SU-DHL-6 (cell line): ENCODE measurements around the gene ZDHHC18.

ENCODE experiments used
- H2AFZ ChIP-seq: fragments of 200-600 bp; sonication (generic); 2 replicates; pipeline ENCODE4 v1.6.1; 2014; ENCODE audit warnings: low read depth, mild to moderate bottlenecking, moderate library complexity, mixed read lengths, antibody characterized with exemption, low read length; ENCODE audit not compliant: severe bottlenecking
- H3F3A ChIP-seq: fragments of 200-600 bp; shearing (Covaris generic); 2 replicates; pipeline ENCODE4 v1.6.0; 2016; ENCODE audit warnings: antibody characterized with exemption, mild to moderate bottlenecking; ENCODE audit not compliant: insufficient read depth
- H3K27ac ChIP-seq: fragments of 200-600 bp; sonication (generic); 2 replicates; pipeline ENCODE4 v1.5.1; 2016; ENCODE audit warnings: low read depth, mild to moderate bottlenecking, low read length, moderate library complexity, mixed read lengths
- H3K27me3 ChIP-seq: fragments of 200-600 bp; sonication (generic), shearing (Covaris generic); 2 replicates; pipeline ENCODE4 v1.6.0; 2014; ENCODE audit warnings: mild to moderate bottlenecking, low read length
- H3K36me3 ChIP-seq: fragments of 200-600 bp; sonication (generic); 2 replicates; pipeline ENCODE4 v1.6.1; 2014; ENCODE audit warnings: mild to moderate bottlenecking, low read length, mixed read lengths
- H3K4me2 ChIP-seq: fragments of 300-600, 200-600 bp; shearing (Covaris generic), sonication (generic); 2 replicates; pipeline ENCODE4 v1.6.0; 2014; ENCODE audit warnings: low read length, low read depth, mild to moderate bottlenecking; ENCODE audit not compliant: poor library complexity, severe bottlenecking
- H3K4me3 ChIP-seq: fragments of 200-600 bp; sonication (generic); 2 replicates; pipeline ENCODE4 v1.5.1; 2014; ENCODE audit warnings: antibody characterized with exemption, low read length, mild to moderate bottlenecking, mixed read lengths; ENCODE audit not compliant: insufficient read depth, poor library complexity, severe bottlenecking
- H3K79me2 ChIP-seq: fragments of 200-600 bp; sonication (generic); 2 replicates; pipeline ENCODE4 v1.6.1; 2014; ENCODE audit warnings: mild to moderate bottlenecking, low read length, moderate library complexity; ENCODE audit not compliant: insufficient read depth
- H3K9ac ChIP-seq: fragments of 200-600 bp; sonication (generic); 2 replicates; pipeline ENCODE4 v1.7.0; 2014; ENCODE audit warnings: mild to moderate bottlenecking, low read length
- H3K9me2 ChIP-seq: fragments of 200-600 bp; sonication (generic); replicated peaks from 2 replicates; pipeline ENCODE4 v1.6.1; 2014; ENCODE audit warnings: low read length; ENCODE audit not compliant: insufficient read depth
- H3K9me3 ChIP-seq: fragments of 200-600 bp; sonication (generic); 2 replicates; pipeline ENCODE4 v1.6.1; 2014; ENCODE audit warnings: low read length, mixed read lengths; ENCODE audit not compliant: insufficient read depth
- H4K20me1 ChIP-seq: fragments of 200-600 bp; sonication (generic); 2 replicates; pipeline ENCODE4 v1.6.1; 2014; ENCODE audit warnings: low read depth, mild to moderate bottlenecking, antibody characterized with exemption, low read length, moderate library complexity, mixed read lengths
- EZH2phosphoT487 ChIP-seq: fragments of 200-600 bp; sonication (generic), shearing (Covaris generic); conservative IDR thresholded peaks from 2 replicates; pipeline ENCODE4 v1.6.1; 2018; ENCODE audit warnings: mild to moderate bottlenecking, antibody characterized with exemption, low read length, moderate library complexity, mixed read lengths
- TF ChIP-seq, protein P1 (sequence below): fragments of 200-600 bp; sonication (generic); IDR thresholded peaks from one replicate; pipeline ENCODE4 v1.5.1; 2017; ENCODE audit warnings: antibody characterized with exemption, mild to moderate bottlenecking, low read length, moderate library complexity; ENCODE audit not compliant: insufficient read depth, poor library complexity, severe bottlenecking

ZDHHC18 gene, protein sequence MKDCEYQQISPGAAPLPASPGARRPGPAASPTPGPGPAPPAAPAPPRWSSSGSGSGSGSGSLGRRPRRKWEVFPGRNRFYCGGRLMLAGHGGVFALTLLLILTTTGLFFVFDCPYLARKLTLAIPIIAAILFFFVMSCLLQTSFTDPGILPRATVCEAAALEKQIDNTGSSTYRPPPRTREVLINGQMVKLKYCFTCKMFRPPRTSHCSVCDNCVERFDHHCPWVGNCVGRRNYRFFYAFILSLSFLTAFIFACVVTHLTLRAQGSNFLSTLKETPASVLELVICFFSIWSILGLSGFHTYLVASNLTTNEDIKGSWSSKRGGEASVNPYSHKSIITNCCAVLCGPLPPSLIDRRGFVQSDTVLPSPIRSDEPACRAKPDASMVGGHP

DNA sequence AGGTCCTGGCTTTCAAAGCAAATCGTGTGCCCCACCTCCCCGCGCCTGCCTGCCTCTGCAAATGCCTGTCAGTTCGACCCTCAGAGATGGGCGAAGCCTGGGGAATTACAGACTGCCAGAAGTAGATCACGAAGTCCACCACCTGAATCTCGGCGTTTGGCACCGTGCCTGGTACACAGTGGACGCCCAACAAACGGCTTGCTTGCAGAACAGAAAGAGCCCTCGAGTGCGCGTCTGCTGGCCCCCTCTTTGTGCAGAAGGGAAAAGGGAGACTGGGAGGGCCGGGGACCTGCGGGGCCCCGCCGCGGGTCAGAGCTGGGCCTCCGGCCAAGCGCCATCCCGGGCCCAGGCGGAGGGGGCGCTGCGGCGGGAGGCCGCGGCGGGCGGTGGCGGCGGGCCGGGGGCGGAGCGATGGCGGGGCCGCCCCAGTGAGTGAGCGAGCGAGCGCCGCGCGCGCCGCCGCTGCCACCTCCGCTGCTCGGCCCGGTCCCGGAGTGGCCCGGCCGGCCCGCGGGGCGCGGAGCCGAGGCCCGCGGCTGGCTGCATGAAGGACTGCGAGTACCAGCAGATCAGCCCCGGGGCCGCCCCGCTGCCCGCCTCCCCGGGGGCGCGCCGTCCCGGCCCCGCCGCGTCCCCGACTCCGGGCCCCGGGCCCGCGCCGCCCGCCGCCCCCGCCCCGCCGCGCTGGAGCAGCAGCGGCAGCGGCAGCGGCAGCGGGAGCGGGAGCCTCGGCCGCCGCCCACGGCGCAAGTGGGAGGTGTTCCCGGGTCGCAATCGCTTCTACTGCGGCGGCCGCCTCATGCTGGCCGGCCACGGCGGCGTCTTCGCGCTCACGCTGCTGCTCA lies at the start of gene ZDHHC18:
Gene ZDHHC18 (plus strand): TSS at position 428 of the 845 bp plus-strand sequence. CDS start 117 bp downstream, at position 545.
- Histone ChIP-seq H3K4me3 (peak within 1 kb of the TSS; percentile 84), H3K9me2 (no peaks in the 10 kb centered on the region), H4K20me1 (no peaks in the 10 kb centered on the region), H3K9ac (peak within 1 kb of the TSS; percentile 71), H3K27me3 (no peaks in the 10 kb centered on the region), H3F3A (no peaks in the 10 kb centered on the region; the same call in 1 of the 2 replicates), H3K9me3 (no peaks in the 10 kb centered on the region), H3K4me2 (peak within 1 kb of the TSS; percentile 79), H3K36me3 (no peaks in the 10 kb centered on the region), H3K79me2 (peaks cover 6% of the 10 kb centered on the region; the same call in 1 of the 2 replicates), H2AFZ (peak within 1 kb of the TSS; percentile 98), H3K27ac (0 out of 2 replicates have a peak within 1 kb of the TSS, but pooled peaks have one; percentile 14)
- TF ChIP-seq, protein P1, sequence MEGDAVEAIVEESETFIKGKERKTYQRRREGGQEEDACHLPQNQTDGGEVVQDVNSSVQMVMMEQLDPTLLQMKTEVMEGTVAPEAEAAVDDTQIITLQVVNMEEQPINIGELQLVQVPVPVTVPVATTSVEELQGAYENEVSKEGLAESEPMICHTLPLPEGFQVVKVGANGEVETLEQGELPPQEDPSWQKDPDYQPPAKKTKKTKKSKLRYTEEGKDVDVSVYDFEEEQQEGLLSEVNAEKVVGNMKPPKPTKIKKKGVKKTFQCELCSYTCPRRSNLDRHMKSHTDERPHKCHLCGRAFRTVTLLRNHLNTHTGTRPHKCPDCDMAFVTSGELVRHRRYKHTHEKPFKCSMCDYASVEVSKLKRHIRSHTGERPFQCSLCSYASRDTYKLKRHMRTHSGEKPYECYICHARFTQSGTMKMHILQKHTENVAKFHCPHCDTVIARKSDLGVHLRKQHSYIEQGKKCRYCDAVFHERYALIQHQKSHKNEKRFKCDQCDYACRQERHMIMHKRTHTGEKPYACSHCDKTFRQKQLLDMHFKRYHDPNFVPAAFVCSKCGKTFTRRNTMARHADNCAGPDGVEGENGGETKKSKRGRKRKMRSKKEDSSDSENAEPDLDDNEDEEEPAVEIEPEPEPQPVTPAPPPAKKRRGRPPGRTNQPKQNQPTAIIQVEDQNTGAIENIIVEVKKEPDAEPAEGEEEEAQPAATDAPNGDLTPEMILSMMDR = peak; percentile 34
- TF ChIP-seq EZH2phosphoT487 = no peak

DNA sequence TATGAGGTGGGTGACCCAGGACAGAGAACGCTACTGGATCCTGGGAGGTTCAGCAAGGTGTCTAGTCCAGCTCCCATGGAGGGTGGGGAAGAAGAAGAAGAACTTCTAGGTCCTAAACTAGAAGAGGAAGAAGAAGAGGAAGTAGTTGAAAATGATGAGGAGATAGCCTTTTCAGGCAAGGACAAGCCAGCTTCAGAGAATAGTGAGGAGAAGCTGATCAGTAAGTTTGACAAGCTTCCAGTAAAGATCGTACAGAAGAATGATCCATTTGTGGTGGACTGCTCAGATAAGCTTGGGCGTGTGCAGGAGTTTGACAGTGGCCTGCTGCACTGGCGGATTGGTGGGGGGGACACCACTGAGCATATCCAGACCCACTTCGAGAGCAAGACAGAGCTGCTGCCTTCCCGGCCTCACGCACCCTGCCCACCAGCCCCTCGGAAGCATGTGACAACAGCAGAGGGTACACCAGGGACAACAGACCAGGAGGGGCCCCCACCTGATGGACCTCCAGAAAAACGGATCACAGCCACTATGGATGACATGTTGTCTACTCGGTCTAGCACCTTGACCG lies 47.3 kb upstream of the ZDHHC18 start:
- H3K4me2 ChIP-seq = no peak overlapping the region
- peaks cover 23% of the 10 kb centered on the region for H3K36me3 ChIP-seq
- H4K20me1 ChIP-seq = no peaks in the 10 kb centered on the region
- TF ChIP-seq, protein P1 = no peak
- TF ChIP-seq EZH2phosphoT487 = no peak
- no peaks in the 10 kb centered on the region for H3K27me3 ChIP-seq
- no peak overlapping the region for H2AFZ ChIP-seq
- peaks cover 5% of the 10 kb centered on the region; the same call in 1 of the 2 replicates for H3K79me2 ChIP-seq
- no peak overlapping the region for H3K4me3 ChIP-seq
- H3K9ac ChIP-seq = no peak overlapping the region
- no peak overlapping the region for H3K27ac ChIP-seq
- H3K9me2 ChIP-seq = no peaks in the 10 kb centered on the region
- H3F3A ChIP-seq = peaks cover 28% of the 10 kb centered on the region
- no peaks in the 10 kb centered on the region for H3K9me3 ChIP-seq

DNA sequence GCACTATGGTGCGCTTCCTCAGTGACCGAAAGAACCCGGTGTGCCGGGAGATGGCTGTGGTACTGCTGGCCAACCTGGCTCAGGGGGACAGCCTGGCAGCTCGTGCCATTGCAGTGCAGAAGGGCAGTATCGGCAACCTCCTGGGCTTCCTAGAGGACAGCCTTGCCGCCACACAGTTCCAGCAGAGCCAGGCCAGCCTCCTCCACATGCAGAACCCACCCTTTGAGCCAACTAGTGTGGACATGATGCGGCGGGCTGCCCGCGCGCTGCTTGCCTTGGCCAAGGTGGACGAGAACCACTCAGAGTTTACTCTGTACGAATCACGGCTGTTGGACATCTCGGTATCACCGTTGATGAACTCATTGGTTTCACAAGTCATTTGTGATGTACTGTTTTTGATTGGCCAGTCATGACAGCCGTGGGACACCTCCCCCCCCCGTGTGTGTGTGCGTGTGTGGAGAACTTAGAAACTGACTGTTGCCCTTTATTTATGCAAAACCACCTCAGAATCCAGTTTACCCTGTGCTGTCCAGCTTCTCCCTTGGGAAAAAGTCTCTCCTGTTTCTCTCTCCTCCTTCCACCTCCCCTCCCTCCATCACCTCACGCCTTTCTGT lies 46.0 kb upstream of the ZDHHC18 start:
- H3K4me3 ChIP-seq = no peak overlapping the region
- H4K20me1 ChIP-seq = no peaks in the 10 kb centered on the region
- peaks cover 19% of the 10 kb centered on the region for H3K36me3 ChIP-seq
- H3K27ac ChIP-seq = no peak overlapping the region
- H3K9ac ChIP-seq = no peak overlapping the region
- H2AFZ ChIP-seq = no peak overlapping the region
- H3K9me2 ChIP-seq = no peaks in the 10 kb centered on the region
- H3F3A ChIP-seq = peaks cover 40% of the 10 kb centered on the region
- H3K27me3 ChIP-seq = no peaks in the 10 kb centered on the region
- TF ChIP-seq, protein P1 = no peak
- no peak for TF ChIP-seq EZH2phosphoT487
- H3K79me2 ChIP-seq = peaks cover 2% of the 10 kb centered on the region; the same call in 1 of the 2 replicates
- H3K4me2 ChIP-seq = no peak overlapping the region
- no peaks in the 10 kb centered on the region for H3K9me3 ChIP-seq
